Esophagus muscularis mucosa (tissue), 4 donors: ENCODE results near the gene RAE1. TPM values are rescaled to one million over a fixed set of nuclear protein-coding genes. Genes with fewer than 3 reads are reported as not detected.

Source experiments
- DNase-seq: peaks from one replicate; pipeline ENCODE4 v3.0.0-alpha.2; 2017; ENCODE audit errors: extremely low spot score
- H3K27ac ChIP-seq, 4 donors: fragments of 200-600 bp; sonication (generic); replicated peaks in 1 of 4; 1 replicate in 3 of 4; 2 replicates in 1 of 4; pipeline ENCODE4 v1.5.1; 2016 to 2019; ENCODE audit warnings: mild to moderate bottlenecking in 1 of 4
- H3K27me3 ChIP-seq, 4 donors: fragments of 200-600 bp; sonication (generic); one replicate each; pipeline versions ENCODE4 v1.5.1 to v1.6.0; 2016 to 2019
- H3K36me3 ChIP-seq, 4 donors: fragments of 200-600 bp; sonication (generic); one replicate each; pipeline ENCODE4 v1.5.1; 2016 to 2019
- H3K4me1 ChIP-seq, 4 donors: fragments of 200-600 bp; sonication (generic); one replicate each; pipeline ENCODE4 v1.5.1; 2016 to 2019
- H3K4me3 ChIP-seq, 4 donors: fragments of 200-600 bp; sonication (generic); 1 replicate in 2 of 4; 2 replicates in 2 of 4; pipeline ENCODE4 v1.5.1; 2016 to 2019; ENCODE audit warnings: mild to moderate bottlenecking in 4 of 4, moderate library complexity in 1 of 4
- H3K9me3 ChIP-seq, 4 donors: fragments of 200-600 bp; sonication (generic); 1 replicate in 3 of 4; 2 replicates in 1 of 4; pipeline ENCODE4 v1.5.1; 2016 to 2019
- EP300 ChIP-seq: sonication (generic); formaldehyde crosslinking; IDR thresholded peaks from one replicate; pipeline ENCODE4 v1.6.1; 2017; ENCODE audit warnings: antibody characterized with exemption
- POLR2A ChIP-seq: fragments of 450-650 bp; IDR thresholded peaks from one replicate; pipeline ENCODE4 v1.6.1; 2017; ENCODE audit warnings: antibody characterized with exemption, moderate library complexity, mild to moderate bottlenecking, low read depth
- POLR2AphosphoS5 ChIP-seq, 2 donors: sonication (generic); formaldehyde crosslinking; IDR thresholded peaks; one replicate each; pipeline ENCODE4 v1.6.1; 2017; ENCODE audit warnings: antibody characterized with exemption in 2 of 2
- WGBS: methylation state at CpG from one replicate; pipeline ENCODE4 v1.1.5; 2018; 5-methylcytosine and 5-hydroxymethylcytosine counted together
- intact Hi-C: fragments of 100-400 bp; cut with DNase I; formaldehyde crosslinking; loops from one replicate; pipeline ENCODE4 v1.15.1; 2023
- total RNA-seq, 4 donors: library from RNA; depleted of rRNA; stranded (reverse); fragments of >200 nt; gene quantifications; one replicate each; pipeline versions ENCODE4 v1.1.0 to v1.2.1, GENCODE V29; 2016
- TF ChIP-seq, protein P1 (sequence below), 3 experiments: fragments of 200-600 bp in 2 of 3; fragments of 450-650 bp in 1 of 3; sonication (generic) in 2 of 3; IDR thresholded peaks; one replicate each; pipeline ENCODE4 v1.5.1; 2017 to 2019; ENCODE audit warnings: antibody characterized with exemption in 3 of 3, mild to moderate bottlenecking in 2 of 3, moderate library complexity in 1 of 3

RAE1 gene
- total RNA-seq, 4 donors from 2014 or later = 15.0 to 24.1 (median 21.5) TPM

DNA sequence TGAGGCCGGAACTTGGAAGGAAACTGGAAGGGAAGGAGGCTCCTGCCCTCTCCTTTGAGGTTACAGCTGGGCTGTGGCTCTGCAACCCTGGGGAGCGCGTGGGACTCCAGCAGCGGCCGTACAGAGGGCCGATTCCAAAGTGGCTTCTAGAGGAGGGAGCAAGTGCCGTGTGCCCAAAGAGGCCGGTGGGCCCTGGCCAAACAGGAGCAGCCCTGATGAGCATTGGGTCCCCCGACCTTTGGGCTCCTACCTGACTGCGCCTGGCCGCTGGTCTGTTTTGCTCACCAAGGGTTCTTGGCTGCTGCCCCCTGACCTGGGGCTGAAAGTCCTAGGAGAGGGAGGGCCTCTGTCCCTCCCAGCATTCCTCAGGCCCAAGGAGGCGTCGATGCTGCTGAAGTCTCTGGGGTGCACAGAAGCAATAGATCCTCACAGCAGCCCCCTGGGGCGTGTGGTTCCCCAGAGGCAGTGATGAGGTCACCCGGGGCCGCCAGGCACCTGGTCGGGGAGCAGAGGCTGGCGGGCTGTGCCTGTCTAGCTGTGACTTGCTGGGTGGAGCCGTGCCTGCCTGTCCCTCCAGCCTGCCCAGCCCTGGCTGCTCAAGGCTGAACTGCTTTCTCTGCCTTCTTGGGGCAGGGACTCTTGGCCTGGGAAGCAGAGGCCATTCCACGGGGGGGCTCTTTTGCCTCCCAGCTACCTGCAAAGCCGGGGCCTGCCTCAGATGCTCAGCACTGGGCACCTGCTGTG, 49.9 kb downstream of the RAE1 start:
- intact Hi-C loops = no loop called here

DNA sequence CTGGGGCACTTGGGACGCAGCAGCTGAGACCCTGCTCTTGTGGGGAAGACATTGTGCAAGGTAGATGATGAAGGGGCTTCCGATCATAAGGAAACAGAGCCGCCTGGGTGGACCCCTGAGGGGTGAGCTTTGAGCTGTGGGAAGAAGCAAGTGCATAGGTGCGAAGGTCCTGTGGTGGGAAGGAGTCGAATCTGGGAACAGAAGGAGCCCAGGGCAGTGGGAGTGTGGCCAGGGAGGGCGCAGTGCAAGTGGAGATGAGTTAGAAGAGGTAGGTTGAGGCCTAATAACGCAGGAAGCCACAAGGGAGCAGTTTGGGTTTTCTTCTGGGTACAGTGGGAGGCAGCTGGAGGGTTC, 50.5 kb downstream of the RAE1 start:
- Histone ChIP-seq H3K9me3 (no peaks in the 10 kb centered on the region), H3K4me1 (peaks cover 69 to 100% (median 100%) of the 10 kb centered on the region in 4 donors), H3K36me3 (peaks cover 17 to 81% (median 66%) of the 10 kb centered on the region in 4 donors), H3K27ac (peak overlapping the region; percentile 93 to 95 (median 94)), H3K4me3 (no peak overlapping the region), H3K27me3 (no peaks in the 10 kb centered on the region)
- 82% methylated on average over 7 of the region's 7 CpGs for WGBS
- intact Hi-C loops = no loop called here
- DNase-seq = no peak
- TF ChIP-seq EP300 (no peak), POLR2AphosphoS5 (IDR thresholded peaks at IDR 0.05) (no peak), POLR2A (no peak)
- TF ChIP-seq, protein P1, sequence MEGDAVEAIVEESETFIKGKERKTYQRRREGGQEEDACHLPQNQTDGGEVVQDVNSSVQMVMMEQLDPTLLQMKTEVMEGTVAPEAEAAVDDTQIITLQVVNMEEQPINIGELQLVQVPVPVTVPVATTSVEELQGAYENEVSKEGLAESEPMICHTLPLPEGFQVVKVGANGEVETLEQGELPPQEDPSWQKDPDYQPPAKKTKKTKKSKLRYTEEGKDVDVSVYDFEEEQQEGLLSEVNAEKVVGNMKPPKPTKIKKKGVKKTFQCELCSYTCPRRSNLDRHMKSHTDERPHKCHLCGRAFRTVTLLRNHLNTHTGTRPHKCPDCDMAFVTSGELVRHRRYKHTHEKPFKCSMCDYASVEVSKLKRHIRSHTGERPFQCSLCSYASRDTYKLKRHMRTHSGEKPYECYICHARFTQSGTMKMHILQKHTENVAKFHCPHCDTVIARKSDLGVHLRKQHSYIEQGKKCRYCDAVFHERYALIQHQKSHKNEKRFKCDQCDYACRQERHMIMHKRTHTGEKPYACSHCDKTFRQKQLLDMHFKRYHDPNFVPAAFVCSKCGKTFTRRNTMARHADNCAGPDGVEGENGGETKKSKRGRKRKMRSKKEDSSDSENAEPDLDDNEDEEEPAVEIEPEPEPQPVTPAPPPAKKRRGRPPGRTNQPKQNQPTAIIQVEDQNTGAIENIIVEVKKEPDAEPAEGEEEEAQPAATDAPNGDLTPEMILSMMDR (IDR thresholded peaks at IDR 0.05) = no peak

More for the DNA sequence above, 49.9 kb downstream of the RAE1 start:
- WGBS = 42% methylated on average over 12 of the region's 21 CpGs
- Histone ChIP-seq H3K36me3 (peaks cover 11 to 76% (median 65%) of the 10 kb centered on the region in 4 donors), H3K27me3 (no peaks in the 10 kb centered on the region), H3K4me3 (no peak overlapping the region), H3K27ac (peak overlapping the region; percentile 93 to 95 (median 94)), H3K4me1 (peaks cover 69 to 100% (median 100%) of the 10 kb centered on the region in 4 donors), H3K9me3 (no peaks in the 10 kb centered on the region)
- TF ChIP-seq POLR2AphosphoS5 (IDR thresholded peaks at IDR 0.05) = no peak
- TF ChIP-seq POLR2A = no peak
- TF ChIP-seq, protein P1 (IDR thresholded peaks at IDR 0.05) = no peak
- no peak for TF ChIP-seq EP300
- DNase-seq = no peak

DNA sequence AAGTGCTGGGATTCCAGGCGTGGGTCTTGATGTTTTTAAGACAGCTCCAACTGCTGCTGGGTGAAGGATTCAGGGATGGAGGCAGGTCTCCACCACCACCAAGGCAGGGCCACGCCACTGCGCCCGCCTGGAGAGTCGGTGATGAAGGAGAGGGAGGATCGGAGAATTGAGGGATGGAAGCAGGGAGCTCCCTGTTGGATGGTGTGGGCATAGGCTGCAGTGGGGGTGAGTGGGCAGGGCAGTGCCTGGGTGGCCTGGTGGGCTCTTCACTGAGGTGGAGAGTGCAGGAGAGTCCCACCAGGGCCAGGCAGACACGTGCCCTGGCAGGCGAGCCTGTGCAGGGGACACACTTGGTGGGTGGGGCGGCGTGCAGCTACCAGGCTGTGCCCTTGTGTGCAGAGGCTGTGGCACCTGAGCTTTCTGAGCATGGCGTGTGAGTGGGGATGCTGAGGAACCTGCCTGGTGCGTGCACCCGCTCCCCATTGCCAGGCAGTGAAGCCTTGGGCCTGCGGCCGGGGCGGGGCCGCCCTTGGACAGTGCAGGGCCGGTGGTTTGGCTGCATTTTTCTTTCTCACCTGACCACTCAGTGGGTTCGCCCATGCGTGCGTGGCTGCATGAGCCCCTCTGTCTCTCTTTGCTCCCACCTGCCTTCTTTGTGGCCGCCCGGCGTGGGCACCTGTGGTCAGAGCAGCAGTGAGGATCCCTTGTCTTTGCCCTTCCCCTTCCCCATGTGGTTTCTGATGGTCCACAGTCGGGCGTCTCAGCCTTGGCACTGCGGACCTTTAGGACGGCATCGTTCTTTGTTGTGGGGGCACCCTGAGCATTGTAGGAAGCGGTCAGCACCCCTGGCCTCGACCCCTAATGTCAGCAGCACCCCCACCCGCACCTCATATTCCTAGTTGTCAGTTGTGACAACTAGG, 51.4 kb downstream of the RAE1 start:
- WGBS = 86% methylated on average over 26 of the region's 32 CpGs
- Histone ChIP-seq H3K4me1 (peaks cover 65 to 100% (median 100%) of the 10 kb centered on the region in 4 donors), H3K27ac (peak overlapping the region; percentile 93 to 95 (median 94)), H3K27me3 (no peaks in the 10 kb centered on the region), H3K4me3 (no peak overlapping the region), H3K36me3 (peaks cover 16 to 75% (median 65%) of the 10 kb centered on the region in 4 donors), H3K9me3 (no peaks in the 10 kb centered on the region)
- no peak for DNase-seq
- TF ChIP-seq, protein P1 (IDR thresholded peaks at IDR 0.05) = no peak
- no peak for TF ChIP-seq POLR2AphosphoS5 (IDR thresholded peaks at IDR 0.05)
- no peak for TF ChIP-seq EP300
- no peak for TF ChIP-seq POLR2A
- intact Hi-C loops = no loop called here

DNA sequence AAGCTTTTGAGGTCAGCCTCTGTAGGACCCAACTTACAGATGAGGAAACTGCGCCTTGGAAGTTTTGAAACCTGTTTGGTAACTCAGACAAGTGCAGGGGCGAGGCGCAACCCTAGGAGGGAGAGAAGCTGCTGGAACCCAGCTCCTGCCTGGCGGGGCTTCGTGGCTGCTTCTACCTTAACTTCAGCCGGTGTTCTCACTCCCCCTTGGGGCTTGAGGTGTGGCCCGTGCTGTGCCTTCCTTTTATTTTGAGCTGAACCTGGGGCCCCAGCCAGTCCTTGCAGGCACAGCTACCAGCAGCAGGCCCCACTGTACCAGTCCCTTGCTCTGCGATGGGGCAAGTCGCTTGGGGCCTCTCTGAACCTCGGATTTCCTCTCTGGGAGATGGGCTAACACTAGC, 52.2 kb downstream of the RAE1 start:
- no peak for DNase-seq
- no peaks in the 10 kb centered on the region for H3K27me3 ChIP-seq
- no peak overlapping the region for H3K4me3 ChIP-seq
- peaks cover 61 to 100% (median 100%) of the 10 kb centered on the region in 4 donors for H3K4me1 ChIP-seq
- 61% methylated on average over 10 of the region's 10 CpGs for WGBS
- intact Hi-C loops = no loop called here
- no peaks in the 10 kb centered on the region for H3K9me3 ChIP-seq
- H3K27ac ChIP-seq = peak overlapping the region; percentile 93 to 95 (median 94)
- TF ChIP-seq EP300 (no peak), POLR2AphosphoS5 (IDR thresholded peaks at IDR 0.05) (no peak), POLR2A (no peak)
- TF ChIP-seq, protein P1 (IDR thresholded peaks at IDR 0.05) = no peak
- H3K36me3 ChIP-seq = peaks cover 22 to 80% (median 69%) of the 10 kb centered on the region in 4 donors
